Loucy (cell line): ENCODE measurements around the gene UTP20.
A peak's percentile ranks its signal among the peaks of the same experiment; 100 is the strongest.

ENCODE experiments used
- H2AFZ ChIP-seq: fragments of 200-600 bp; sonication (generic); 2 replicates; pipeline ENCODE4 v1.6.0; 2016; ENCODE audit warnings: antibody characterized with exemption, mild to moderate bottlenecking, low read length, moderate library complexity
- H3F3A ChIP-seq: fragments of 200-600 bp; 2 replicates; pipeline ENCODE4 v1.6.0; 2016; ENCODE audit warnings: antibody characterized with exemption, low read depth, mild to moderate bottlenecking
- H3K27me3 ChIP-seq: fragments of 200-600 bp; sonication (generic); 2 replicates; pipeline ENCODE4 v1.6.1; 2014; ENCODE audit warnings: low read length, mild to moderate bottlenecking; ENCODE audit not compliant: insufficient read depth, poor library complexity, severe bottlenecking
- H3K36me3 ChIP-seq: fragments of 200-600 bp; sonication (generic); 2 replicates; pipeline ENCODE4 v1.6.1; 2016; ENCODE audit warnings: low read length; ENCODE audit not compliant: insufficient read depth
- H3K4me1 ChIP-seq: fragments of 200-600 bp; sonication (generic); 2 replicates; pipeline ENCODE4 v1.5.1; 2014; ENCODE audit warnings: low read length, mild to moderate bottlenecking; ENCODE audit not compliant: insufficient read depth, poor library complexity, severe bottlenecking
- H3K4me2 ChIP-seq: fragments of 200-600 bp; sonication (generic); 2 replicates; pipeline ENCODE4 v1.6.0; 2014; ENCODE audit warnings: antibody characterized with exemption, low read length, low read depth, mild to moderate bottlenecking; ENCODE audit not compliant: poor library complexity, severe bottlenecking
- H3K4me3 ChIP-seq: fragments of 200-600 bp; sonication (generic); 2 replicates; pipeline ENCODE4 v1.5.1; 2014; ENCODE audit warnings: low read length, mild to moderate bottlenecking, mixed read lengths; ENCODE audit not compliant: poor library complexity, severe bottlenecking
- H3K79me2 ChIP-seq: fragments of 200-600 bp; sonication (generic); 2 replicates; pipeline ENCODE4 v1.6.1; 2014; ENCODE audit warnings: low read length; ENCODE audit not compliant: insufficient read depth
- H3K9ac ChIP-seq: fragments of 200-600 bp; sonication (generic); 2 replicates; pipeline ENCODE4 v1.6.0; 2014; ENCODE audit warnings: mild to moderate bottlenecking, low read depth, low read length, moderate library complexity; ENCODE audit not compliant: poor library complexity, severe bottlenecking
- H3K9me2 ChIP-seq: fragments of 200-600 bp; sonication (generic); replicated peaks from 2 replicates; pipeline ENCODE4 v1.6.1; 2016; ENCODE audit warnings: low read depth, low read length, mixed read lengths
- H3K9me3 ChIP-seq: fragments of 200-600 bp; sonication (generic); 2 replicates; pipeline ENCODE4 v1.6.1; 2014; ENCODE audit warnings: mild to moderate bottlenecking, antibody characterized with exemption, low read length, low read depth; ENCODE audit not compliant: insufficient read depth
- H4K20me1 ChIP-seq: fragments of 200-600 bp; sonication (generic); 2 replicates; pipeline ENCODE4 v1.6.0; 2014; ENCODE audit warnings: antibody characterized with exemption, low read length, mild to moderate bottlenecking; ENCODE audit not compliant: insufficient read depth, poor library complexity, severe bottlenecking
- CTCF ChIP-seq: fragments of 200-600 bp; sonication (generic); conservative IDR thresholded peaks from 2 replicates; pipeline ENCODE4 v1.5.1; 2014; ENCODE audit warnings: mild to moderate bottlenecking, antibody characterized with exemption, low read length
- EZH2phosphoT487 ChIP-seq: fragments of 200-600 bp; IDR thresholded peaks from 2 replicates; pipeline ENCODE4 v1.6.1; 2018; ENCODE audit warnings: antibody characterized with exemption, mild to moderate bottlenecking, moderate library complexity, borderline replicate concordance

Gene UTP20

GRCh38 chr12:101280006-101280505, at the start of gene UTP20:
Gene UTP20 (plus strand): TSS chr12:101280105. CDS start chr12:101280283, 178 bp downstream.
- Histone ChIP-seq H3K4me2 (peak within 1 kb of the TSS; percentile 98), H3K9ac (peak within 1 kb of the TSS; percentile 72), H3K27me3 (no peaks in the 10 kb centered on the region), H2AFZ (peak within 1 kb of the TSS; percentile 93), H3K9me2 (no peaks in the 10 kb centered on the region), H4K20me1 (no peaks in the 10 kb centered on the region), H3F3A (no peaks in the 10 kb centered on the region), H3K9me3 (no peaks in the 10 kb centered on the region), H3K36me3 (no peaks in the 10 kb centered on the region), H3K79me2 (peaks cover 24% of the 10 kb centered on the region), H3K4me3 (peak within 1 kb of the TSS; percentile 91), H3K4me1 (peaks cover 11% of the 10 kb centered on the region)
- TF ChIP-seq CTCF (no peak), EZH2phosphoT487 (no peak)

- no peak overlapping the region for H3K4me2 ChIP-seq
- no peak overlapping the region for H3K4me3 ChIP-seq
- H3K27me3 ChIP-seq = no peaks in the 10 kb centered on the region
- H3K9me3 ChIP-seq = no peaks in the 10 kb centered on the region
- H3F3A ChIP-seq = no peaks in the 10 kb centered on the region
- no peak overlapping the region for H3K9ac ChIP-seq
- H3K79me2 ChIP-seq = no peaks in the 10 kb centered on the region
- no peak overlapping the region for H2AFZ ChIP-seq
- H3K9me2 ChIP-seq = no peaks in the 10 kb centered on the region
- H3K4me1 ChIP-seq = no peaks in the 10 kb centered on the region
- H3K36me3 ChIP-seq = no peaks in the 10 kb centered on the region
- TF ChIP-seq EZH2phosphoT487 = no peak
- no peak for TF ChIP-seq CTCF
- H4K20me1 ChIP-seq = no peaks in the 10 kb centered on the region
Observed at GRCh38 chr12:101230547-101230946, 49.4 kb upstream of the UTP20 start.

GRCh38 chr12:101231636-101232035, 48.3 kb upstream of the UTP20 start:
- Histone ChIP-seq H3K79me2 (no peaks in the 10 kb centered on the region), H3K27me3 (no peaks in the 10 kb centered on the region), H3K4me3 (no peak overlapping the region), H3K9me2 (no peaks in the 10 kb centered on the region), H3K4me1 (no peaks in the 10 kb centered on the region), H3K4me2 (no peak overlapping the region), H3K9me3 (no peaks in the 10 kb centered on the region), H3F3A (no peaks in the 10 kb centered on the region), H4K20me1 (no peaks in the 10 kb centered on the region), H3K9ac (no peak overlapping the region), H2AFZ (no peak overlapping the region), H3K36me3 (no peaks in the 10 kb centered on the region)
- TF ChIP-seq CTCF = no peak
- TF ChIP-seq EZH2phosphoT487 = no peak
